ENCODE measurements around the gene MRPL51. TPM values are rescaled to one million over a fixed set of nuclear protein-coding genes. Genes with fewer than 3 reads are reported as not detected.

MRPL51 gene
- total RNA-seq, 4 donors from 2014 or later = 2.6 to 49.7 (median 40.9) TPM

- in situ Hi-C loops (cut with MboI; ENCODE audit: low pct_ligation_motif_present in 1 of 4, low pct_unique_long_range_greater_than_20kb in 1 of 4, low sequenced_read_pairs in 3 of 4) = loop anchor here in 2 of 4 donors (25.0 kb wide), 1 partner anchor 126 kb away; the partner anchor contains the start of gene TNFRSF1A (in 2 of the 2)
- TF ChIP-seq POLR2A (IDR thresholded peaks at IDR 0.05) = no peak
- TF ChIP-seq, protein P1, sequence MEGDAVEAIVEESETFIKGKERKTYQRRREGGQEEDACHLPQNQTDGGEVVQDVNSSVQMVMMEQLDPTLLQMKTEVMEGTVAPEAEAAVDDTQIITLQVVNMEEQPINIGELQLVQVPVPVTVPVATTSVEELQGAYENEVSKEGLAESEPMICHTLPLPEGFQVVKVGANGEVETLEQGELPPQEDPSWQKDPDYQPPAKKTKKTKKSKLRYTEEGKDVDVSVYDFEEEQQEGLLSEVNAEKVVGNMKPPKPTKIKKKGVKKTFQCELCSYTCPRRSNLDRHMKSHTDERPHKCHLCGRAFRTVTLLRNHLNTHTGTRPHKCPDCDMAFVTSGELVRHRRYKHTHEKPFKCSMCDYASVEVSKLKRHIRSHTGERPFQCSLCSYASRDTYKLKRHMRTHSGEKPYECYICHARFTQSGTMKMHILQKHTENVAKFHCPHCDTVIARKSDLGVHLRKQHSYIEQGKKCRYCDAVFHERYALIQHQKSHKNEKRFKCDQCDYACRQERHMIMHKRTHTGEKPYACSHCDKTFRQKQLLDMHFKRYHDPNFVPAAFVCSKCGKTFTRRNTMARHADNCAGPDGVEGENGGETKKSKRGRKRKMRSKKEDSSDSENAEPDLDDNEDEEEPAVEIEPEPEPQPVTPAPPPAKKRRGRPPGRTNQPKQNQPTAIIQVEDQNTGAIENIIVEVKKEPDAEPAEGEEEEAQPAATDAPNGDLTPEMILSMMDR (IDR thresholded peaks at IDR 0.05) = no peak
- no peak for TF ChIP-seq EP300 (IDR thresholded peaks at IDR 0.05; ENCODE audit: low read depth)
- TF ChIP-seq POLR2AphosphoS5 (IDR thresholded peaks at IDR 0.05) = no peak
- intact Hi-C loops (cut with DNase I; ENCODE audit: low total_unique reads) = loop anchor here (5.0 kb wide), 1 partner anchor 41 kb away; no protein-coding TSS in a partner anchor
- no peak overlapping the region for H3K4me3 ChIP-seq
- H3K4me1 ChIP-seq = peaks cover 10 to 52% (median 11%) of the 10 kb centered on the region in 4 donors
- no peaks in the 10 kb centered on the region for H3K27me3 ChIP-seq
- no peaks in the 10 kb centered on the region for H3K9me3 ChIP-seq
- H3K36me3 ChIP-seq = peaks cover 0 to 50% (median 25%) of the 10 kb centered on the region in 4 donors
- 69 to 70% methylated on average over 2 to 7 of the region's 7 CpGs for WGBS, 2 donors (ENCODE audit: low coverage in 1 of 2)
- no peak for DNase-seq
- peak overlapping the region; percentile 59 to 82 (median 74) for H3K27ac ChIP-seq
Measured at GRCh38 chr12:6463216-6463615, 29.8 kb downstream of the MRPL51 start.

DNA sequence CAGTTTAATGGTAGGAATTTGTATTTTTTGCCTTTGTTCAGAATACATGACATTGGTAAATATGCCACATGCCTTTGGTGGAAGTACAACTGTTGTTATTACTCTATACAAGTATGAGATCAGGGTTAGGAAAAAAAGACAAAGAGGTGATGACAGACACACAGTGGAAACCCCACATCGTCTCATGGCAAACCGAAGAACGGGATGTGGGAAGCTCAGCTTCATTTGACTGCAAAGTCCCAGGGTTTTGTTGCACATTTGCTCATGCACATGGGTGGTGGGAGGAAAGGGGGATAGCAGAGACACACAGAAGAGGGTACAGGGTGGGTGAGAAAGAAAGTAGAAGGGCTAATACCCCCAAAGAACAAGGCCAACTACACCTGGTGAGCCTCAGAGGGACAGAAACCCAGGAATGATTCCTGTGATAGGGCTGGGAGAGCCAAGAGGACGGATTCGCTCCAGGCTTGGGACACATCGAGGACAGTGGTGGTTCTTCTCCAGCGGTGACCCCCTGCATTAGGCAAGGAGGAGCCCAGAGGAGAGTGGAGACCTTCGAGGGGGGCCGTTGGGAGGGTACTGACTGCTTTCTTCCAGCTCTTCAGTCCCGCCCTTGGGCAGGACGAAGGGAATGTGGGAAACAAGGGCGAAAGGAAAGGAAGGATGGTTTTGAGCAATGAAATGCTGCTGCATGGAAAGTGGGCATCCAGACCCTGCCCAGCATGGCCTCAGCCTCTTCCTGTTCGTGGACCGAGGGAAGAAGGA is 30.6 kb downstream of the MRPL51 start:
- peaks cover 0 to 56% (median 25%) of the 10 kb centered on the region in 4 donors for H3K36me3 ChIP-seq
- H3K27me3 ChIP-seq = no peaks in the 10 kb centered on the region
- TF ChIP-seq EP300 (IDR thresholded peaks at IDR 0.05; ENCODE audit: low read depth) (no peak), POLR2AphosphoS5 (IDR thresholded peaks at IDR 0.05) (no peak), POLR2A (IDR thresholded peaks at IDR 0.05) (no peak)
- H3K4me3 ChIP-seq = no peak overlapping the region
- no peaks in the 10 kb centered on the region for H3K9me3 ChIP-seq
- no peak for DNase-seq
- in situ Hi-C loops (cut with MboI; ENCODE audit: low pct_ligation_motif_present in 1 of 4, low pct_unique_long_range_greater_than_20kb in 1 of 4, low sequenced_read_pairs in 3 of 4) = loop anchor here in 2 of 4 donors (25.0 kb wide), 1 partner anchor 125 kb away; the partner anchor contains the start of gene TNFRSF1A (in 2 of the 2)
- intact Hi-C loops (cut with DNase I; ENCODE audit: low total_unique reads) = loop anchor here (5.0 kb wide), 1 partner anchor 40 kb away; no protein-coding TSS in a partner anchor
- peak overlapping the region; percentile 59 to 82 (median 74) for H3K27ac ChIP-seq
- peaks cover 3 to 44% (median 4%) of the 10 kb centered on the region in 4 donors for H3K4me1 ChIP-seq
- 73 to 82% methylated on average over 3 to 14 of the region's 14 CpGs for WGBS, 2 donors (ENCODE audit: low coverage in 1 of 2)

GRCh38 chr12:6461401-6462233 is 31.4 kb downstream of the MRPL51 start:
- intact Hi-C loops (cut with DNase I; ENCODE audit: low total_unique reads) = loop anchor here (5.0 kb wide), 1 partner anchor 39 kb away; no protein-coding TSS in a partner anchor
- in situ Hi-C loops (cut with MboI; ENCODE audit: low pct_ligation_motif_present in 1 of 4, low pct_unique_long_range_greater_than_20kb in 1 of 4, low sequenced_read_pairs in 3 of 4) = loop anchor here in 2 of 4 donors (25.0 kb wide), 1 partner anchor 124 kb away; the partner anchor contains the start of gene TNFRSF1A (in 2 of the 2)
- H3K4me3 ChIP-seq = no peak overlapping the region
- TF ChIP-seq EP300 (IDR thresholded peaks at IDR 0.05; ENCODE audit: low read depth) (no peak), POLR2AphosphoS5 (IDR thresholded peaks at IDR 0.05) (peak in 1 of 3 donors; percentile 33)
- H3K27ac ChIP-seq = peak overlapping the region; percentile 59 to 82 (median 74)
- peaks cover 0 to 39% (median 4%) of the 10 kb centered on the region in 4 donors for H3K4me1 ChIP-seq
- H3K9me3 ChIP-seq = no peaks in the 10 kb centered on the region
- WGBS, 2 donors (ENCODE audit: low coverage in 1 of 2) = 58 to 64% methylated on average over 4 to 15 of the region's 15 CpGs
- H3K36me3 ChIP-seq = peaks cover 0 to 64% (median 27%) of the 10 kb centered on the region in 4 donors
- DNase-seq = peak; percentile 80
- no peaks in the 10 kb centered on the region for H3K27me3 ChIP-seq

DNA sequence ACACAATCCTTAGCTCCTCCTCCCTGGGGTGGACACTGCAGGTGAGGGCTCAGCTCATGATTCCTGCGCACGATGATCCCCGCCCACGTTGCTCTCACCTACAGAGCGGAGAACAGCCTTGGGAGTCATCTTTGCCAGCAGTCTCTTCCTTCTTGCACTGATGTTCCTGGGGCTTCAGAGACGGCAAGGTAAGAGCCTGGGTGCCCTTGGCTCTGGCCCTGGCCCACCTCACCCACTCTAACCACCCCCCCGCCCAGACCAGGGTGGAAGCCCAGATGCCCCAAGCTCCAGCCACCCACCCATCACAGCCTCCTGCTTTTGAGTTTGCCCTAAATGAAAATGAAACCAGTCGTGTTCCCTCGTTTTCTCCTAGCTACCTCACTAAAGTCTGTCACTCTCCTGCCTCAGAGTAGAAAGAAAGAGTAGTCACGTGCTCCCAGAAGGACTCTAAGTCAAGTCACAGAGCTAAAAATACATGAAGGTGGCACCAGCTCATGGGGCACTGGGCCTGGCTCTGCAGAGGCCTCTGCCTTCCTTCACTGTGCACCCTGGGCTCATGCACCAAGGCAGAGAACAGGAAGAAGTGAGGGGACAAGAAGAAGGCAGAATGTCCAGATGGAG is 32.2 kb downstream of the MRPL51 start:
- TF ChIP-seq POLR2A (IDR thresholded peaks at IDR 0.05) (no peak), EP300 (IDR thresholded peaks at IDR 0.05; ENCODE audit: low read depth) (no peak), POLR2AphosphoS5 (IDR thresholded peaks at IDR 0.05) (no peak)
- TF ChIP-seq, protein P1 (IDR thresholded peaks at IDR 0.05) = no peak
- in situ Hi-C loops (cut with MboI; ENCODE audit: low pct_ligation_motif_present in 1 of 4, low pct_unique_long_range_greater_than_20kb in 1 of 4, low sequenced_read_pairs in 3 of 4) = loop anchor here in 2 of 4 donors (25.0 kb wide), 1 partner anchor 124 kb away; the partner anchor contains the start of gene TNFRSF1A (in 2 of the 2)
- no peak overlapping the region for H3K4me3 ChIP-seq
- H3K27ac ChIP-seq = peak overlapping the region; percentile 59 to 82 (median 74)
- peaks cover 0 to 35% (median 4%) of the 10 kb centered on the region in 4 donors for H3K4me1 ChIP-seq
- H3K9me3 ChIP-seq = no peaks in the 10 kb centered on the region
- WGBS, 2 donors (ENCODE audit: low coverage in 1 of 2) = 84% methylated on average over 10 of the region's 10 CpGs; no CpG with 5 or more reads in 1 of the 2 donors
- H3K27me3 ChIP-seq = no peaks in the 10 kb centered on the region
- intact Hi-C loops (cut with DNase I; ENCODE audit: low total_unique reads) = loop anchor here (5.0 kb wide), 1 partner anchor 39 kb away; no protein-coding TSS in a partner anchor
- peaks cover 0 to 61% (median 28%) of the 10 kb centered on the region in 4 donors for H3K36me3 ChIP-seq
- no peak for DNase-seq
